Keratinocyte (primary cell): ENCODE results near the gene CCDC82. TPM values are rescaled to one million over a fixed set of nuclear protein-coding genes. Genes with fewer than 3 reads are reported as not detected.

Experiments
- DNase-seq: peaks from one replicate; pipeline ENCODE4 v3.0.0-alpha.2; 2011; ENCODE audit warnings: low read depth, missing footprints, low spot score
- FAIRE-seq: peaks from 2 replicates; lab custom pipeline; 2011; peaks lifted over from hg19 to GRCh38; lab: Jason Lieb, UNC
- H2AFZ ChIP-seq: 2 replicates; pipeline ENCODE4 v1.6.0; 2012; ENCODE audit warnings: low read length, control low read depth, inconsistent platforms; ENCODE audit not compliant: control insufficient read depth
- H3K27ac ChIP-seq: 2 replicates; pipeline ENCODE4 v1.5.1; 2011; ENCODE audit warnings: low read length; ENCODE audit not compliant: control insufficient read depth, insufficient read depth
- H3K27me3 ChIP-seq: 3 replicates; pipeline ENCODE4 v1.6.0; 2011; ENCODE audit warnings: low read length; ENCODE audit not compliant: control insufficient read depth, insufficient read depth; ENCODE audit errors: extremely low read depth
- H3K36me3 ChIP-seq, 2 experiments: 2 replicates in 1 of 2; 3 replicates in 1 of 2; pipeline ENCODE4 v1.5.1; 2011; ENCODE audit warnings: low read length in 2 of 2, mild to moderate bottlenecking in 1 of 2; ENCODE audit not compliant: control insufficient read depth in 2 of 2, insufficient read depth in 2 of 2; ENCODE audit errors: extremely low read depth in 1 of 2
- H3K4me1 ChIP-seq: 3 replicates; pipeline ENCODE4 v1.5.1; 2011; ENCODE audit warnings: low read length; ENCODE audit not compliant: control insufficient read depth, insufficient read depth; ENCODE audit errors: extremely low read depth
- H3K4me2 ChIP-seq: 3 replicates; pipeline ENCODE4 v1.6.0; 2011; ENCODE audit warnings: low read depth, low read length; ENCODE audit not compliant: control insufficient read depth, insufficient read depth; ENCODE audit errors: extremely low read depth
- H3K4me3 ChIP-seq, 3 experiments: fragments of 200-600 bp in 1 of 3; sonication (generic) in 1 of 3; 2 replicates in 2 of 3; 3 replicates in 1 of 3; pipeline ENCODE4 v1.5.1; 2011 to 2016; ENCODE audit warnings: low read length in 3 of 3, mild to moderate bottlenecking in 3 of 3, control low read depth in 2 of 3, inconsistent platforms in 1 of 3, low read depth in 1 of 3, mixed read lengths in 1 of 3, mixed run types in 1 of 3, moderate library complexity in 1 of 3; ENCODE audit not compliant: control insufficient read depth in 2 of 3, insufficient read depth in 2 of 3; ENCODE audit errors: extremely low read depth in 1 of 3
- H3K79me2 ChIP-seq: 2 replicates; pipeline ENCODE4 v1.6.0; 2012; ENCODE audit warnings: low read length; ENCODE audit not compliant: control insufficient read depth, insufficient read depth
- H3K9ac ChIP-seq: 3 replicates; pipeline ENCODE4 v1.6.0; 2011; ENCODE audit warnings: low read length; ENCODE audit not compliant: control insufficient read depth, insufficient read depth; ENCODE audit errors: extremely low read depth
- H3K9me1 ChIP-seq: 3 replicates; pipeline ENCODE4 v1.6.0; 2011; ENCODE audit warnings: low read length; ENCODE audit not compliant: control insufficient read depth, insufficient read depth; ENCODE audit errors: extremely low read depth
- H3K9me3 ChIP-seq: 2 replicates; pipeline ENCODE4 v1.5.1; 2012; ENCODE audit warnings: low read depth, low read length; ENCODE audit not compliant: control insufficient read depth
- H4K20me1 ChIP-seq: 3 replicates; pipeline ENCODE4 v1.6.0; 2011; ENCODE audit warnings: low read length; ENCODE audit not compliant: control insufficient read depth, insufficient read depth; ENCODE audit errors: extremely low read depth
- EZH2 ChIP-seq: IDR thresholded peaks from one replicate; pipeline ENCODE4 v1.6.1; 2012; ENCODE audit warnings: inconsistent platforms, mild to moderate bottlenecking, low read length, moderate library complexity
- dilution Hi-C: fragments of 300-500 bp; cut with MboI; formaldehyde crosslinking; loops from one replicate; pipeline ENCODE4 v1.7.0; 2020; ENCODE audit warnings: low sequenced_read_pairs; ENCODE audit not compliant: extremely low pct_ligation_motif_present
- polyA plus RNA-seq, 5 experiments: library from polyadenylated mRNA; depleted of rRNA in 3 of 5; stranded (reverse) in 3 of 5; stranded (forward) in 1 of 5; unstranded in 1 of 5; fragments of >200 nt; gene quantifications; 1 replicate in 1 of 5; 2 replicates in 3 of 5; 3 replicates in 1 of 5; pipeline versions ENCODE4 v1.2.1 to v1.2.3, GENCODE V29; 2011 to 2012; ENCODE audit warnings: missing spikeins in 2 of 5, low read depth in 1 of 5, low replicate concordance in 1 of 5
- TF ChIP-seq, protein P1 (sequence below), 3 experiments: IDR thresholded peaks in 1 of 3; conservative IDR thresholded peaks in 1 of 3; optimal IDR thresholded peaks in 1 of 3; 2 replicates in 2 of 3; 3 replicates in 1 of 3; pipeline versions ENCODE3 to v1.5.1; 2011; ENCODE audit warnings: low read length in 3 of 3, mild to moderate bottlenecking in 3 of 3, moderate library complexity in 2 of 3, control low read depth in 1 of 3, inconsistent platforms in 1 of 3; ENCODE audit not compliant: insufficient read depth in 2 of 3; ENCODE audit errors: extremely low read depth in 1 of 3

Gene CCDC82
- polyA plus RNA-seq, 1 donor (not counting 4 experiments of a cell fraction or from before 2014, with no cell fraction given), result 19.3 TPM

DNA sequence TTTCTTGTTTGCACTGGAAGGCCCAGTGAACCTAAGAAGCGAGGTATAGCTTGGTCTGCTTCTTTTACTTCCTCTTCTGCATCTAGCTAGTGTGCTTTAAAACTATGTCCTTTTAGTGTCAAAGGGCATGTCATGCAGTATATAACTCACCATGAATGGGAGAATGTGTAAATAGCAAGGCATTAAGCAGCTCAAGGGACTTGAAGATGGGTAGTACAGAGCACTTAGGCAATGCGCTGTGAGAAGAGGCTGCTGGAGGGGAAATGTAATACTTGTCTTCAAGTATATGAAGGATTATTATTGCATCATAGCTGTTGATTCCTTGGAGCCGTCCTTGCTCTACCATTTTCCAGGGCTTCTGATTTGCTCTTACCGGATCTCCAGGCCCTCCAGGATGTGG, 54.3 kb downstream of the CCDC82 start:
- FAIRE-seq (no peak), DNase-seq (no peak)
- dilution Hi-C loops, result no loop called here
- no peaks in the 10 kb centered on the region for H3K36me3 ChIP-seq
- H3K27me3 ChIP-seq, result no peaks in the 10 kb centered on the region
- no peak overlapping the region for H2AFZ ChIP-seq
- peaks cover 31% of the 10 kb centered on the region for H3K4me1 ChIP-seq
- H3K9ac ChIP-seq, result no peak overlapping the region
- no peaks in the 10 kb centered on the region for H3K9me1 ChIP-seq
- no peak overlapping the region for H3K4me3 ChIP-seq
- TF ChIP-seq, protein P1, sequence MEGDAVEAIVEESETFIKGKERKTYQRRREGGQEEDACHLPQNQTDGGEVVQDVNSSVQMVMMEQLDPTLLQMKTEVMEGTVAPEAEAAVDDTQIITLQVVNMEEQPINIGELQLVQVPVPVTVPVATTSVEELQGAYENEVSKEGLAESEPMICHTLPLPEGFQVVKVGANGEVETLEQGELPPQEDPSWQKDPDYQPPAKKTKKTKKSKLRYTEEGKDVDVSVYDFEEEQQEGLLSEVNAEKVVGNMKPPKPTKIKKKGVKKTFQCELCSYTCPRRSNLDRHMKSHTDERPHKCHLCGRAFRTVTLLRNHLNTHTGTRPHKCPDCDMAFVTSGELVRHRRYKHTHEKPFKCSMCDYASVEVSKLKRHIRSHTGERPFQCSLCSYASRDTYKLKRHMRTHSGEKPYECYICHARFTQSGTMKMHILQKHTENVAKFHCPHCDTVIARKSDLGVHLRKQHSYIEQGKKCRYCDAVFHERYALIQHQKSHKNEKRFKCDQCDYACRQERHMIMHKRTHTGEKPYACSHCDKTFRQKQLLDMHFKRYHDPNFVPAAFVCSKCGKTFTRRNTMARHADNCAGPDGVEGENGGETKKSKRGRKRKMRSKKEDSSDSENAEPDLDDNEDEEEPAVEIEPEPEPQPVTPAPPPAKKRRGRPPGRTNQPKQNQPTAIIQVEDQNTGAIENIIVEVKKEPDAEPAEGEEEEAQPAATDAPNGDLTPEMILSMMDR (optimal IDR thresholded peaks at IDR 0.05 in 1 of 3, IDR thresholded peaks at IDR 0.05 in 1 of 3, conservative IDR thresholded peaks at IDR 0.05 in 1 of 3; ENCODE audit: extremely low read depth in 1 of 3, insufficient read depth in 2 of 3, low read length in 3 of 3), result no peak
- TF ChIP-seq EZH2, result no peak
- no peak overlapping the region for H3K4me2 ChIP-seq
- H4K20me1 ChIP-seq, result no peaks in the 10 kb centered on the region
- no peak overlapping the region for H3K27ac ChIP-seq
- H3K9me3 ChIP-seq, result no peaks in the 10 kb centered on the region
- H3K79me2 ChIP-seq, result peaks cover 35% of the 10 kb centered on the region

DNA sequence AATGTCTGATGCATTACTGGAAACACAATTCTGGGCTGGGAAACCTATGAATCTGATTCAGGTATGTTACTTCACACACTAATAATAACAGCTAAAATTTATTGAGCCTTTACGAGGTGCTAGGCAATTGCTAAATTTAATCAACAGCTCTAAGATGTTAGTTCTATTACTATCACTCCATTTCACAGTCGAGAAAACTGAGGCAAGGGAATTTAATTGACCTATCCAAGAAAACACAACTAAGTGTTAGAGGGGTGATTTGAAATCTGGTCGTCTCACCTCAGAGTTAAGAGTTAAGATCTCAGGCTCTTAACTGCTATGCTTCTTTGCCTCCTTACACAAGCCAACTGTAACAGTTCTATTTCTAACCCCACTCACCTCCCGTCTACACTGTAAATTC, 55.5 kb downstream of the CCDC82 start:
- TF ChIP-seq, protein P1 (optimal IDR thresholded peaks at IDR 0.05 in 1 of 3, IDR thresholded peaks at IDR 0.05 in 1 of 3, conservative IDR thresholded peaks at IDR 0.05 in 1 of 3; ENCODE audit: extremely low read depth in 1 of 3, insufficient read depth in 2 of 3, low read length in 3 of 3), result no peak
- no peak for TF ChIP-seq EZH2
- Histone ChIP-seq H3K9me3 (no peaks in the 10 kb centered on the region), H3K4me2 (no peak overlapping the region), H3K79me2 (peaks cover 27% of the 10 kb centered on the region), H4K20me1 (no peaks in the 10 kb centered on the region), H3K27ac (no peak overlapping the region), H3K36me3 (no peaks in the 10 kb centered on the region), H3K27me3 (no peaks in the 10 kb centered on the region), H3K4me1 (peaks cover 19% of the 10 kb centered on the region), H3K4me3 (no peak overlapping the region), H3K9me1 (no peaks in the 10 kb centered on the region), H3K9ac (no peak overlapping the region), H2AFZ (no peak overlapping the region)
- dilution Hi-C loops, result no loop called here
- DNase-seq (no peak), FAIRE-seq (no peak)
